Mesangial cell (primary cell): ENCODE measurements around the gene KNTC1. TPM values are rescaled to one million over a fixed set of nuclear protein-coding genes. Genes with fewer than 3 reads are reported as not detected.

Experiments
- total RNA-seq: library from RNA; depleted of rRNA; stranded (reverse); fragments of >200 nt; gene quantifications from 2 replicates; pipeline ENCODE4 v1.2.3, GENCODE V29; 2015

Gene KNTC1, protein sequence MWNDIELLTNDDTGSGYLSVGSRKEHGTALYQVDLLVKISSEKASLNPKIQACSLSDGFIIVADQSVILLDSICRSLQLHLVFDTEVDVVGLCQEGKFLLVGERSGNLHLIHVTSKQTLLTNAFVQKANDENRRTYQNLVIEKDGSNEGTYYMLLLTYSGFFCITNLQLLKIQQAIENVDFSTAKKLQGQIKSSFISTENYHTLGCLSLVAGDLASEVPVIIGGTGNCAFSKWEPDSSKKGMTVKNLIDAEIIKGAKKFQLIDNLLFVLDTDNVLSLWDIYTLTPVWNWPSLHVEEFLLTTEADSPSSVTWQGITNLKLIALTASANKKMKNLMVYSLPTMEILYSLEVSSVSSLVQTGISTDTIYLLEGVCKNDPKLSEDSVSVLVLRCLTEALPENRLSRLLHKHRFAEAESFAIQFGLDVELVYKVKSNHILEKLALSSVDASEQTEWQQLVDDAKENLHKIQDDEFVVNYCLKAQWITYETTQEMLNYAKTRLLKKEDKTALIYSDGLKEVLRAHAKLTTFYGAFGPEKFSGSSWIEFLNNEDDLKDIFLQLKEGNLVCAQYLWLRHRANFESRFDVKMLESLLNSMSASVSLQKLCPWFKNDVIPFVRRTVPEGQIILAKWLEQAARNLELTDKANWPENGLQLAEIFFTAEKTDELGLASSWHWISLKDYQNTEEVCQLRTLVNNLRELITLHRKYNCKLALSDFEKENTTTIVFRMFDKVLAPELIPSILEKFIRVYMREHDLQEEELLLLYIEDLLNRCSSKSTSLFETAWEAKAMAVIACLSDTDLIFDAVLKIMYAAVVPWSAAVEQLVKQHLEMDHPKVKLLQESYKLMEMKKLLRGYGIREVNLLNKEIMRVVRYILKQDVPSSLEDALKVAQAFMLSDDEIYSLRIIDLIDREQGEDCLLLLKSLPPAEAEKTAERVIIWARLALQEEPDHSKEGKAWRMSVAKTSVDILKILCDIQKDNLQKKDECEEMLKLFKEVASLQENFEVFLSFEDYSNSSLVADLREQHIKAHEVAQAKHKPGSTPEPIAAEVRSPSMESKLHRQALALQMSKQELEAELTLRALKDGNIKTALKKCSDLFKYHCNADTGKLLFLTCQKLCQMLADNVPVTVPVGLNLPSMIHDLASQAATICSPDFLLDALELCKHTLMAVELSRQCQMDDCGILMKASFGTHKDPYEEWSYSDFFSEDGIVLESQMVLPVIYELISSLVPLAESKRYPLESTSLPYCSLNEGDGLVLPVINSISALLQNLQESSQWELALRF (N-terminal part only)
- total RNA-seq = 5.2 and 35.5 TPM in 2 replicates

DNA sequence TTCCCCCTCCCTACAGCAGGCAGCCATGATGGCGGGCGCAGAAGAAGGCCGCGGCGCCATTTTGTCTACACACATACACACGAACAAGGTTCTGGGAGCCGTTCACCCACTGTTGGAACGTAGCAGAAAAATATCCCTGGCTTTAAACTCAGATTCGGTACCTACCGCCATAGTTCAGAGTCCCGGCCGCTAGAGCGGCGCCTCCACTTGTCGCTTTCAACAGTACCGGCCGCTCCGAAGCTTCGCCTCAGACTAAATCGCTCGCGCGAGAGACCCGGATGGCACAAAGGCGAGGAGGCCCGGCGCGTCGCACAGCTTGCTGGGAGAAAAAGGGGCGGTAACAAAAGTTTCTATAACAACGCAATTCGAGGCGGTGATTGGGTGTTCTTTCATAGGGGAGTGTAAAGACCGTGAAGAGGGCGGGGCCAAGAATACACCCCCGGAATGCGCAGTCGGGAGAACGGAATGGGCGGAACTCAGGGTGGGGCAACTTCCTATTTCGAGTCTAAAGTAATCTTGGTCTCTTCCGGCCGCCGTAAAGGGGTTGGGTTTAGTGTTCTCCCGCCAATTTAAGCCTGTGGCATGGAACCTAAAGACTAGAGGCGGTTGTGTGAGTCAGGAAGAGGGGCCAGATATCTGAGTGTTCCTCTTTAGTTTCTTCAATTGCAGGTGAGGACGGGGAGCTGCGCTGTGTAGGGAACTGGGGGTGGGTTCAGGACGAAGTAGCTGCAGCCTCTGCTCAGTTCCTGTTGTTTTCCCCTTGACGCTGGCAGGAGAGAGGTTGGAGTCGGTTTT, at the start of gene KNTC1, which contains the start of gene RSRC2:
TSS of gene KNTC1 (plus strand) at position 567 of the 795 bp plus-strand sequence. CDS start 2,815 bp downstream, outside the sequence.
TSS of gene RSRC2 (minus strand) at position 254 of the 795 bp plus-strand sequence. CDS start at position 171, 83 bp downstream.

DNA sequence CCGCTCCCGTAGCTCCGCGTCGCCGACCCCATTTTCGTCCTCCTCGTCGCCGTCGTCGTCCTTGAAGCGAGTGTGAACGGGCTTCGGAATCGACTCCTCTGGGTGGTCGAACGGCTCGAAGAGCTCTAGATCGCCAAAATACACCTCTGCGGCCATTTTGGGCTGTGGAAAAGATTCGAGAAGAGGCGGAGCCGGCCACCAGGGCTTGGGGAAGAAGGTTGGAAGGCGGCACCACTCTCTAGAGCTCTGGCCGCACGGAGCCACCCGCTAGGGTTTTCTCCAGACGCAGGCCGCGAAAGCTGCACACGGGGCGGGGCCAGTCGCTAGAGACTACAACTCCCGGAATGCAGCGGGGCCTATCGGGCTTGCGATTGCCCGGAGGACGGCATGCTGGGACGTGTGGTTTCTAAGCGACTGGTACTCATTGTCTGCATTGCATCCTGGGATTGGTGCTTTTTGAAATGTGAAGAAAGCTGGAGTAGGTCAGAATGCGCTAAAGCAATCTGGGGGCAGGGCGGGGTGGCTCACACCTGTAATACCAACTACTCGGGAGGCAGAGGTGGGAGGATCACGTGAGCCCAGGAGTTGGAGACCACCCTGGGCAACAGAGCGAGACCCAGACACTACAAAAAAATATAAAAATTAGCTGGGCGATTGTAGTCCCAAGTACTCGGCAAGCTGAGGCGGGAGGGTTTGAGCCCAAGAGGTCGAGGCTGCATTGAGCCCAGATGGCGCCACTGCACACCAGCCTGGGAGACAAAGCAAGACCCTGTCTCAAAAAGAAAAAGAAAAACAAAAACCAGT, 26.2 kb upstream of the KNTC1 start, which contains the start of gene ZCCHC8:
TSS of gene ZCCHC8 (minus strand) at position 248 of the 804 bp plus-strand sequence. CDS start at position 156, 92 bp downstream.

Other genes with a start within 250 kb of the KNTC1 start
- 29.8 and 37.8 TPM in 2 replicates for gene CLIP1, start 104.6 kb upstream of the KNTC1 start, total RNA-seq
- gene ZCCHC8, start 26.3 kb upstream of the KNTC1 start, total RNA-seq = 11.7 and 16.8 TPM in 2 replicates
- 11.8 and 15.3 TPM in 2 replicates for gene RSRC2, start 313 bp upstream of the KNTC1 start, total RNA-seq
- gene HCAR2, start 176.1 kb downstream of the KNTC1 start, total RNA-seq = 0.13 TPM in 1 of 2 replicates, not detected in the other
- gene HCAR3, start 189.6 kb downstream of the KNTC1 start, total RNA-seq = 0.16 TPM in 1 of 2 replicates, not detected in the other
- 1.8 and 3.4 TPM in 2 replicates for gene HCAR1, start 203.6 kb downstream of the KNTC1 start, total RNA-seq
- gene DENR, start 225.6 kb downstream of the KNTC1 start, total RNA-seq = 21.9 and 31.1 TPM in 2 replicates
- 0.16 and 0.25 TPM in 2 replicates for gene CCDC62, start 247.3 kb downstream of the KNTC1 start, total RNA-seq